GM19372 (cell line): ENCODE data around the gene MCM3AP.
"Not testable (repeated sequence)": the region's sequence is repeated elsewhere in the genome, so short reads cannot be mapped to it uniquely, and the experiment has no call there.

ENCODE experiments used
- ATAC-seq: cut with Tn5 transposase; IDR thresholded peaks from one replicate; pipeline ENCODE4 v1.9.1; 2021; ENCODE audit warnings: mild to moderate bottlenecking, low read depth, moderate library complexity; ENCODE audit not compliant: unreplicated experiment

MCM3AP gene

DNA sequence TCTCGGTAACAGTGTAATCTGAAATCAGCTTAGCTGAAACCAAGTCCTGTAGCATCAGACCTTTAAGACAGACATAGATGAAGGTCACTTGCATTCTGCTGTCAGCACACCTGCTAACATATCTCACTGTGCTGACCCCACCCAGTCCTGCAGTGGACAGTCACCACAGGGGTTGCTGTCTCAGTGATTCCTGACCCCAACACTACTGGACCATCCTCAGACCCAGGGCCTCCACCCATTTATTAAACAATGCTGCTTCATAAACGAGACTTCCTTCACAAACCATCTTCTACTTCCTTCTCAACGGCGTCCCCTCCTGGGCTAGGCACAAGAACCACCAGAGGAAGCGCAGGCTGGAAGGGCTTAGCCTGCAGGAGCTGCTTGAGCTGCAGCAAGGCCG, 39.1 kb downstream of the MCM3AP start:
- ATAC-seq = no peak

DNA sequence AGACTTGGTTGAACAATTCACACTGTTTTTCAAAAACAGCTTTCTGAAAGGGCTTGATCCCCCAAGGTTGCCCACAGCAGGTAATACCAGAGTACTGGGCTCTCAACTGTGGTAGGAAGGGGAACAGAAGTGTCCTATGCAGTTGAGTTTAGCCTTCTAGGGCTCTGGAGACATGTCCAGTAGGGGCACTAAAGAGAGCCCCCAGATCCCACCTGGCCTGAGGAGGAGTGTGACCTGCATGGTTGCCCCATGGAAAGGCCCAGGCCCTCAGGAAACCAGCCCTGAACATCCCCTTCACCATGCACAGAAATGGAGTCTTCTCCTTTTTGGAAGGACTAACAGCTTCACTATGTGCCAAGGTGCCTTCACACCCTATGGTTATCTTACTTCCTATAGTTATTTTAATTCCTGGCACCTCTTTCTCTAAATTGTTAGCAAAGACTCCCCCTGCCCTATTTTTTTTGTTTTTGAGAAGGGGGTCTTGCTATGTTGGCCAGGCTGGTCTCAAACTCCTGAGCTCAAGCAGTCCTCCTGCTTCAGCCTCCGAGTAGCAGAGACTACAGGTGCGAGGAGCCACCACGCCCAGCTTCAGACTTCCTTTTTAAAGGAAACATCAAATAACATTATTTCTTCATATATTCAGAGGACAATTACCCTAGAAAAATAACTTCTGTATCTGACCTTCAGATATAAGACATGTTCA, 40.0 kb downstream of the MCM3AP start:
- no peak for ATAC-seq

DNA sequence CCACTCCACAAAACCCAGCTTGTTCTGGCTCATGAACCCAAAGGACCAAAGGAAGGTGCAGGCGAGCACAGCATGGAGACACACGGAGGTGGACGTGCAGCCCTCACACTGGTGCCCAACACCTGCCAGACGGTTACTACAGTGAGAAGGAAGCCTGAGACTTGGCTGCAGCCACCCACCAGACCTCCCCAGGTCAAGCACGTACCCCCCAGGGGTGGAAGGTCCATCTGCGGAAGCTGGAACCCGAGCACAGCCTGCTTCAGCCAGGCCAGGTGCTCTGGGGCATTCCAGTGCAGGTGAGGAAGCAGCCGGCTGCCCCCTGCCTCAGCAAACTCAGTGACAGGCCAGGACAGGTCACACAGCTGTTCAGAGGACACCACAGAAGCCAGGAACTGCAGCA, 40.8 kb downstream of the MCM3AP start:
- no peak for ATAC-seq

DNA sequence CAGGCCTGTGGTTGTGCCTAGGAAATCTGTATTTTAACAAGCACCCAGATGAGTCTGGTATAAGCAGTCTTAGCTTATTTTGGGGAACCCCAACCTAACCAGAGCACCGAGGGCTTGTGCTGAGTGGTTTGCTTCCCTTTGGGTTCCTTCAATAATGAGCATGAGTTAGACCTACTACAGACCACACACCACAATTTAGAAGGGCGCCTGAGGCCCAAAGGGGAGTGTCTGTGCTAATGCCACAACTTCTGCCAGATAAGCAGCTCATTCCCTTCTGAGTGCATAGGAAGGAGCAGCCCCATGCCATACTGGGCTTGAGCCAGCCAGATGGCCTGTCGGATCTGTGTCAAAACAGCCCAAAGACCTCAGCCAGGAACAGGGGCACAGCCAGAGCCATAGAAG, 41.5 kb downstream of the MCM3AP start:
- no peak for ATAC-seq

DNA sequence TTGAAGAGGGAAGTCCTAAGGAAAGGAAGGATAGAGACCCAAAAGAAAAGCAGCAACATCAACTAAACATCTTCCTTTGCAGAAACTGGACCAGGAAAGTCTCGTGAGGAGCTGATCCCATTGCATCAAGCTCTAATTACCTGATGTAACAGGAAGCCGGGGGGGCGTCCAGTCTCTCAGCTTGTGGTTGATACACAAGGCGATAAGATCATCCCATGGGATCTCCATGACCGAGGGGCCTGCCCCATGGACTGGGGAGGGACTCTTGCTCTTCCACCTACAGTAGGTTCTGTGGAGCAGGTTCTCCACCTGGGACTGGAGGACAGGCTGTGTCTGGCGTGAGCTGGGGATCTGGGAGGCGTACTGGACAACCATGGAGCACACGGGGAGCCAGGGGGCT, 42.1 kb downstream of the MCM3AP start:
- ATAC-seq = no peak

DNA sequence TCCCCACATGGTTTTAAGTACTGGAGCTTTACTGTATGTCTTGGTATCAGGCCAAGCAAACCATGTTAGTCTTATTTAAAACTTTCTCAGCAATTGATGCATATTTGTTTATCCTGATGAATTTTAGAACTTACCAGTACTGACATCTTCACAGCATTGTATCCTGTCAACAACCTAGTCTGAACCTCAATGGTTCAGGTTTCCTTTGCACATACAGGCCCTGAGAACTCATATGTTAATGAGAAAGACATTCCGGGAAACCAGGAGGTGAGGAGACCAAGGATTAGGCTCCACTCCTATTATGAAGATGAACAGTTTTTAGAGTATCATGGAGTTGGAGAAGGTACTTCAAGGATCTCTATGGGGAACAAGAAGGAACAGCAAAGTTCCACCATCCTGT, 43.8 kb downstream of the MCM3AP start:
- ATAC-seq = not testable (repeated sequence)

DNA sequence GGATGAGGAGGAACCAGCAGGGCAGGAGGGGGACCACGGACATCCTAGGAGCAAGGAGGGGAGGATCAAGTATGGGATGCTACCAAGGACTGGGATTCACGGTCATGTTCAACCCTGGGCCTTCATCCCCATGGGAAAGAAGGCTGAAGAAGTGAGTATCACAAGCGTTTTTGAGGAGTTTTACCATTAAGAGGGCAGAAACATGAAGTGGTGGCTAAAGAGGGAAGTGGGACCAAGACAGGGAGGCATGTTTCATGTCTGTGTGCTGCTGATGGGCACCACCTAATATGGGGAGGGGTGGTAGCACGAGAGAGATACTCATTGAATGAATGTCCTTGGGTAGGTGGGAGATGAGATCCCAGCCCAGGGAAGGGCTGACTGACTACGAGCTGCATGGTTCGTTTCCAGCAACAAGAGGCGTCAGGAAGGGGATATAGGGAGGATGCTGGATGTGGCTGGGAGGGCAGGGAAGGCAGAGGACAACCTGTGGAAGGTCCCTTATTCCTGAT, 45.5 kb downstream of the MCM3AP start:
- no peak for ATAC-seq

DNA sequence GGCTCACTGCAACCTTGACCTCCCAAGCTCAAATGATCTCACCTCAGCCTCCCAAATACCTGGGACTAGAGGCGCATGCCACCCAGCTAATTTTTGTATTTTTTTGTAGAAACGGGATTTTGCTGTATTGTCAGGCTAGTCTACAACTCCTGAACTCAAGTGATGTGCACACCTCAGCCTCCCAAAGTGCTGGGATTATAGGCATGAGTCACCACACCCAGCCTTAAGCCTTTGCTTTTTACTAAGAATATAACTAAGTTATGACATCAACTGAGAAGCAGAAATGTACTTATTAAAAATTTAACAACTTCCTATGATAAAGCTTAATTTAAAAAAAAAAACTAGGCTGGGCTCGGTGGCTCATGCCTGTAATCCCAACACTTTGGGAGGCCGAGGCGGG, 47.9 kb downstream of the MCM3AP start:
- no peak for ATAC-seq

DNA sequence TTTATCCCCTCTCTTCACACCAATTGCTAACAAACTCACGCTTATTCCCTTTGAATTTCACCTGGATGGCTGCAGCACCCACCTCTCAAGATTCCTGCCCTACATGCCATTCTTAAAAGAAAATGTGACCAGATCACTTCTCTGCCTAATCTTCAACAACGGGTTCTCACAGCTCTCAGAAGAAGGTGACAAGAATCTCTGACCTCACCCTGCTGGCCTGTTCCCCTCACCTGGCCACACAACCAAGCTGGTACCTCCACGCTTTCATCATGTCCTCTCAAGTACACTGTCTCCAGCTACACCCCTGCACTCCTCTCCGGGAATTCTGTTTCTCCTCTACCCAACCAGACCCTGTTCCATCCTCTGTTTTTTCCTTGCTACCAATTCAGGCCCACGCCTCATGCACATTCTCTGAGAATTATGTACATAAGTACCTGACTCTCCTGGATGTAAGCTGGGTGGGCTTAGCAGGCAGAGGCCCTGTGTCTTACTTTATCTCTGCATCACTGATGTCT, 50.9 kb downstream of the MCM3AP start:
- no peak for ATAC-seq

DNA sequence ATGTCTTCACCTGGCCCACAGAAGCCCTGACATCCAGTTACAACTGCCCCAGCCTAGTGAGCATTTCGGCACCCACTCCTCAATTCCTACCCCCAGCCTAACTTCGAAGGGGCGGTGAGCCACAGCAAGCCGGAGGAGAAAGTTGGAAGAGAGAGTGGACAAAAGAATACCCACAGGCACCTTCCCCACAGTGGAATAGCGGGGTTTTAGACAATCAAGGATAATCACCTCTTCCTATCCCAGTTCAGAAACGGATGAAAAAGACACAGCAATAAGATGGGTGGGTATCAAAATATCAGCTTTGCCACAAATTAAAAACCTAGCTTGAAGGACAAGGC, 55.5 kb downstream of the MCM3AP start:
- no peak for ATAC-seq

DNA sequence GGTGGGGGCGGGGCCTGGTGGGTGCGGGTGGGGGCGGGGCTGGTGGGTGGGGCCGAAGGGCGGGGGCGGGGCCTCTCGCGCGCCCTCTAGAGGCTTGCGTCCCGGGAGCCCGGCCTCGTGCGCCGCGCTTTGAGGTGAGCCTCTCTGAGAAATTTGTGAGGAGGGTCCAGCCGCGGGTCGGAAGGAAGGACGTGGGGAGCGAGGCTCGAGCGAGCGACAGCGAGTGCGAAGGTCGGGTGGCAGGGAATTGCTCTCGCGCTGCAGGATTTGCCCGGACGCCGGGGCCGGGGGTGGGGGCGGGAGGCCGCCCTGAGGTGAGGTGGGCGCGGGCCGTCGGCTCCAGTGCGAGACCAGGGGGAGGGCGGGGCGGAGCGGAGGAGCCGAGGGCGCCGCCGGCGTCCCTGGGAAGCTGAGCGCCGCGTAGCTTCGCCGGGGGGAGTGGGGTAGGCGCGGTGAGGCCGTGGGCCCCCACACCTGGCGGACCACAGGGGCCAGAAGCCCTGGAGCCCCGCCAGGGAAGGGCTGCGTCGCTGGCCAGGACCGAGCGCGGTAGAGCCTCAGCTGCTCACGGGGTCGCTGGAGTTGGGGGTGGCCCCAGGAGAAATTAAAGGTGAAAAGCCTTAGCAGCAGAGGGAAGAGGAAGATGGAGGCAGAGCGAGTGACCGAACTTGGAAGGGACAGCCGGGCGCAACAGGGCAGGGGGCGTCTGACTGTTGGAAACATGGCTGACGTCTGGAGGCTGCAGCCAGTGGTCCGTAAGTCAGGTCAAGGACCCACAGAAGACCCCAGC, 56.1 kb downstream of the MCM3AP start:
- peak; percentile 25 for ATAC-seq

DNA sequence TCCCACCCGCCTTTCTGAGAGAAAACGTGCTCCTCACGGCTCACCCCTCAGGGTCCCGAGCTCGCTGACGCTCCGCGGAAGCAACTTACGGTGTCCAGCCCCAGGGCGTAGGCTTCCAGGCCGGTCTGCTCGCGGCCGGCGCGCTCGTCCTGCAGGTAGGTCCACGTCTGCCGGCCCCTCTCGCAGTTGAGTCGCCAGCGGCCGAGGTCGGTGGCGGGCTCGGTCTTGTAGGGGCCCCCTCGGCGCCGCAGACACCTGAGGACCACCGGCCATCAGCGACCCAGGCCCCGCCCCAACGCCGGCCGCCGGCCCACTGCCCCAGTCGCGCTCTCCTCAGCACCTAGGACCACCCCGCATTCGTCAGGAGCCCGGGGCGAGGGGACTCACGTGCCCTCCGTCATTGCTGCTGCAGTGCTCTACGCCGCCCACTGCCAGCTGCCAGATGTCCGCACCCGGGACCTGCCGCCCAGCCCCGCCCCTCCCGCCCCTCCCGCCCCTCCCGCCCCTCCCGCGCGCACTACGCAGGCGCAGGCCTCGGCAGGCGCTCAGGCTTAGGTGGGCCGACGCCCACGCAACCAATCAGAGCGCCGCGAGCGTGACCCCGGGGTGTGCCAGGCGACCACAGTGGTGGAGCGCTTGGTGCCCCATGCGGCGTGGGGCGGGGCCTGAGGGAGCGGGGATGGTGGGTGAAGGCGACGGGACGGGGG, 56.9 kb downstream of the MCM3AP start, which contains the start of gene LSS:
TSS of gene LSS (minus strand) at position 430 of the 707 bp plus-strand sequence. CDS start at position 401, 29 bp downstream.
- ATAC-seq = peak; percentile 88

DNA sequence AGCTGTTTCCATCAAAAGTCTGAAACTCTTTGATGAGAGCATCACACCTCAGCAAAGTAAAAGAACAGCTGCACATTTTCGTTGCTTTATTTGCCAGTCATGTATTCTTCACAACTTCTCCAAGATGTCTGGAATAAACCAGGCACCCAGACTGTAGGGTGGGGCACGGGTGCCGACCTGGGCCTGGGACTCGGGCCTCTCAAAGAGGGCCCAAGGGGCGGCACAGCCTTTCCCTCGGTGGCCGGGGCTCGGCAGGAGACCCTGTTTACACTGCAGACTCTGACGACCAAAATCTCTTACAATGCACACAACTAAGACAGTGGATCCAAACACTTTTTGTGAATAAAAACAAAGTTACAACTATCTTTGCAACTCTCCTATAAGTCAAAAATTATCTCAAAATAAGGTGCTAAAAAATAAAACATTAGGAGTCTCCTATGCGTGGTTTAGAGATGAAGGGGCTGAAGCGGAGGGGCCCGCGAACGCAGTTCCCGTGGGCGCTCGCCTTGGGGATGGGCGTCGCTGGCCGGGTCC, 57.5 kb downstream of the MCM3AP start:
- no peak for ATAC-seq

DNA sequence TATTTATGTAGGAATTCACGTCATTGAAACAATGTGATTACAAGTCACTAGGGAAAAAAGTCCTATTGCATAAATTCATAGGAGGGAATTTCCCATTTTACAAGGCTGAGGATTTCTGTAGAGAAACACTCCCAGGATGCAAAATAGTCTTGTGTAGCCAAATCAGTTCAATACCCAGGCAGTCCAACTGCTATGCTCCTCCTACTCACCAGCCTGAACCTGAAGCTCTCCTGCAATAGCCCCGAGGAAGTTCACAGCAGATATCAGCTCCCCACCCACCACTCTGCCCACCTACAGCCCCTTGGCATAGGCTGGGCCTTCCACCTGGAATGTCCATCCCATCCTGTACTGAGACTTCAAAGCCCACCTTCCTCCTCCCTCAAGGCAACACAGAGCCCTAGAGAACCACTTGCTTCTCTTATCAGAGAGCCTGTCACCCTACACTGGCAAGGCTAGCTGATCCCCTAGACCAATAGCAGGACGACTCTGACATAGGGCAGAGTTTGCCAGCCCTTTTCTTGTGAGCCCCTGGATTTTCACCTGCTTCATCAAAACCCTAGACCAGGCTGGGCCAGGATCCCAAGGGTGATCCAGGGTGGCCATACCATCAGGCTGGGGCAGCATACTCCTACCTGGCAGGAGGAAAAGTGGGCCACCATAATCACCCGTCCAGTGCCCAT, 58.4 kb downstream of the MCM3AP start:
- ATAC-seq = no peak

DNA sequence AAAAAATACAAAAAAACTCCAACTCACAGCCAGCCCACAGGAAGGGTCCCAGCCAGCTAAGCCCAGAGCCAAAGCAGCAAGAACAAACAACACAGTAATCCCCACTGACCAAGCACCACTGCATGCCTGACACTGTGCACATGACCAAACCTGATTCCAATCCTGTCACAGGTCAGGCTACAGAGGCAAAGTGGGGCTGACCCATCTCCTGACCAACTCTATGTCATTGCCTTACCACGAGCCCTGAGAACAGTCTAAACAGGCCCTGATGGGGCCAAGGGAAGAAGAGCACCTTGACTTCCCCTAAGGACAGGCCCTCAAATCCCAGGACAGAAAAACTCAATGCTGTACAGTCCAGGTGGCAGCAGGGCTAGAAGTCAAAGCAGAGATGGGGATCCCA, 59.3 kb downstream of the MCM3AP start:
- no peak for ATAC-seq

DNA sequence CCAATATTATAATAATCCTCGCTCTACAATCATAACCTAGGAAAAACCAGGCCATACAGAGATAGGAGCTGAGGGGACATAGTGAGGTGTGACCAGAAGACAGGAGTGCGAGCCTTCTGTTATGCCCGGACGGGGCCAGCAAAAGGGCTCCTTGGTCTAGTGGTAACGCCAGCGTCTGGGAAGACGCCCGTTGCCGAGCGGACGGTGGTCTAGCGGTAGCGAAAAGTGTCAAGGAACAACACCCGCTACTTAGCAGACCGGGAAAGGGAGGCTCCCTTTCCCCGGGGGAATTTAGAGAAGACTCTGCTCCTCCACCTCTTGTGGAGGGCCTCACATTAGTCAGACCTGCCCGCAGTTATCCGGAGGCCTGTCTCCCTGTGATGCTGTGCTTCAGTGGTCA, 61.8 kb downstream of the MCM3AP start:
- ATAC-seq = not testable (repeated sequence)

DNA sequence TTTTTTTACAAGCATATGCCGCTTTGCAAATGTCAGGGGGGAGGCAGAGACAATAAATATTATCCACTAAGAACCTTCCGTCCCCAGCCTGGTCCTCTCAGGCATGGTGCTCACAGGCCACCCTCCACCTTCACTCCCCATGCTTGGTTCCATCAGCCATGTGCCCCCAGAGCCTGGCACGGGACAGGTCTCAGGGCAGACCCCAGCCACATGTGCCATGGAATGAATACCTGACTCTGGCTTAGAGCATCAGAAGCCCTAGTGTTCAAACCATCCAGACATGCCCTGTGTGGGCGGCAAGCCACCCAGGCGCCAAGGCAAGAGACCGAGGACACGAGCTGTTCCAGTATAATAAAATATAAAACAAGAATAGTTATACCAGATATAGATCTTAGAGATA, 62.2 kb downstream of the MCM3AP start:
- no peak for ATAC-seq

DNA sequence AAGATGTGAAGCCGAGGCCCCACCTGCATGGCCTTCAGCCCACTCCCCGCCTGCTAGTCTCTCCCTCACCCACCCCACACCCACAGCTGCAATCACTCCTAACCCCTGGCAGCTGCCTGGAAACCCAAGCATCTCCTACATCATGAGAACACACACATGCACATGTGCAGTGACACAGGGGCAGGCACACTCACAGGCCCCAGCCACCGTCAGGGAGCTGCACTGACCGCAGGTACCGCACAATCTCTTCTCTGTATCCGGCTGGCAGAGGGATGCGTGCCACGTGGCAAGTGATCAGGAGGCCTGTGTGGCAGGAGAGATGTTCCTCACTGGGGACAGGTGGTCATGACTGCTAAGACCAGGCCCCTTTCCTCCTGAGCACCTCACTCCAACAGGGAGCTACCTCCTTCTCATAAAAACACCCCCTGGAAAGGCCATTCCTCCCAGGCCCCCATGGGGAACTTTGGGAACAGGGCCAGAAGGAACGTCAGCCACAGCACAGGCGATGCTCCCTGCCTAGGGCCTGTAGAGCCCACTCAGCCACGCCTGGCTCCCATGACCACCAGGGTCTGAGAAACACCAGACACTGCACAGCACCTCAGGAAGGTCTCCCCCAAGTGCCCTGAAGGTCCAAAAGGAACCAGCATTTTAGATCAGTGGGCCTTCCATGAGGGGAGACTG, 62.8 kb downstream of the MCM3AP start:
- ATAC-seq = no peak

DNA sequence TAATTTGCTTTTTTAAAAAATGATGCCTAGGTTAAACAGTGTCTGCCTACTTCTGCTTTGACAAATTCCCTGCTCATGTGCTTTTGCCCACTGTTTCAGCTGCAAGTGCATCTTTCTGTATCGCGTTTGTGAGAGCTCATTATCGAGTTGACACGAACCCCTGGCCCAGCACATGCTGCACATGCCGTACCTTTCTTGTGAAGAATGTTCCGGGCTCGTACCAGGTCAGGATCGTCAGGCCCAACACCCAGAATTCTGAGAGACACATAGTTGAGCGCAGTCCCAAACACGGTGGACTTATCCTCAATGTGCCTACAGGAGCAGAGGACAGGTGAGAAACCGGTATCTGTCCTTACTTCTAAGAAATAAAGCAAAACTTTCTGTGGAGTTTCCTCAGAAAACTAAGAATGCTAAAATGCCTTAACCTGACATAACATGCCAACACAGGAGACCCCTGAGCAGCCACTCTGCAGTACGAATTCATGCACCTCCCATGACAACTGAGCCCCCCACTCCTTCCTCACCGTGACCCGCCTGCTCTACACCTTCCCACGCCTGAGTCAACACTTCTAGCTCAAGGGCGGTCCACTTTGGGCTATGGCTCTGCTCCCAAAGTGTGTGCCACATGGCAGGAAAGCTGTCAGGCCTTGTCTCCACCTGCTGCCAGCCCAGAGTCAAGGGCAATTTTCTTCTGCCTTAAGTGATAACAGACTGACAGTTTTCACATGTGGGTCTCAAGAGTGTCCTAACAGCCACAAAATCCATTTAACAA, 63.6 kb downstream of the MCM3AP start:
- no peak for ATAC-seq
